CD4-positive, alpha-beta T cell treated with Interleukin-15 for 4 hours (primary cell): ENCODE results near the gene SPANXC.
"Not testable (repeated sequence)": the region's sequence is repeated elsewhere in the genome, so short reads cannot be mapped to it uniquely, and the experiment has no call there.

Source experiments
- DNase-seq: peaks from one replicate; pipeline ENCODE4 v3.0.0-alpha.2; 2020; ENCODE audit warnings: low spot score

Gene SPANXC

GRCh38 chrX:141242417-141242816 is at the start of gene SPANXC:
Gene SPANXC (minus strand): TSS chrX:141242517. CDS start chrX:141242457, 60 bp downstream.
- not testable (repeated sequence) for DNase-seq

- no peak for DNase-seq
These were observed 37.2 kb upstream of the SPANXC start for GRCh38 chrX:141279476-141279875.

- no peak for DNase-seq
These were observed 36.0 kb upstream of the SPANXC start for GRCh38 chrX:141278306-141278705.

GRCh38 chrX:141258080-141258479 is 15.8 kb upstream of the SPANXC start:
- DNase-seq, result no peak

DNA sequence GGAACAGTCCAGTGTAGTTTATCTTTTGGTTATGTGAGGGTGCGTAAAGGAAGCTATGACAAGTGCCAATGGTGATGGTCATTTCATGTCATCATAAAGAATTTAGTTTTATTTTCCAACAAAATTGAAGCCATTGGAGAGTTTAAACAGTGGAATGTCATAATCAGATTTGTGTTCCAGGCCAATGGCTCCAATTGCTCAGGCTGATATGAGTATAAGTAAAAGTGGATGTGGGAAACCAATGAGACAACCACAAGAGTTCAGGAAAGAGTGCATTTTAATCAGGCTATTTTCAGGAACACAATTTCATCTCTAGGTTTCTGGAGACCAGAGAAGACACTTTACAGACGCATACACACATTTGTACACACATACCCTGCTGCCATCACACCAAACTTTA is 20.7 kb downstream of the SPANXC start:
- DNase-seq, result no peak

DNA sequence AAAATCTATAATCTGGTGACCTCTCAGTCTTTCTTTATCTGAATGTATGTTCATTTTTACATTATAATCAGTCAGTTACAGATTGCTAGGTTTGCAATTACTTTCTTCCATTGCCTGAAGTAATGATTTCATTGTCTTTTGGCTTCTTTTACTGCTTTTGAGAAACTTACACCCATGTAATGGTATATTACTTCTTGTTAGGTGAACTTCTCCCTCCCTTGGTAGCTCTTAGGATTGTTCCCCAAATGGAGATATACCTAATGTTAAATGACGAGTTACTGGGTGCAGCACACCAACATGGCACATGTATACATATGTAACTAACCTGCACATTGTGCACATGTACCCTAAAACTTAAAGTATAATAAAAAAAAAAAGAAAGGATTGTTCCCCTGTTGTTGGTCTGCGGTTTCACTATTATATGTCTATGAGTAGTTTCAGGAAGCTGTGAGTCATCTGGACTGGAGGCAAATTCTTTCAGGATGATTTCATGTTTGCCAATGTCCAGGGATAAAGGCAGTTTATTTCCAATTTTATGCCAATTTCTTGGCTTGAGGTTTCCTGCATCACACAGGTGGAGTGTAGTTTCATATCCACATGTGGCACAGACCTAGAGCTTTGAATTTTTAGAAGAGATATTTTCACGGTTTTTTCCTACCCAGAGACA is 21.8 kb downstream of the SPANXC start:
- no peak for DNase-seq

- DNase-seq, result no peak
These were observed 28.1 kb downstream of the SPANXC start for GRCh38 chrX:141214196-141214595.

- DNase-seq, result no peak
These were observed 40.4 kb downstream of the SPANXC start for GRCh38 chrX:141201962-141202361.
